NCI-H128 (cell line): ENCODE measurements around the gene NRP1.

Experiments
- DNase-seq: peaks from one replicate; lab custom pipeline; 2025; ENCODE audit not compliant: unreplicated experiment; lab: John Stamatoyannopoulos, UW

The NRP1 gene

GRCh38 chr10:33293531-33294170 lies 40.8 kb downstream of the NRP1 start:
- DNase-seq, result no peak

GRCh38 chr10:33293076-33293475 lies 41.4 kb downstream of the NRP1 start:
- DNase-seq, result no peak

GRCh38 chr10:33291053-33291592 lies 43.3 kb downstream of the NRP1 start:
- no peak for DNase-seq

- DNase-seq, result no peak
Observed at GRCh38 chr10:33290321-33291052, 44.0 kb downstream of the NRP1 start.

- DNase-seq, result no peak
Observed at GRCh38 chr10:33289776-33290175, 44.7 kb downstream of the NRP1 start.

- DNase-seq, result no peak
Observed at GRCh38 chr10:33288127-33288526, 46.3 kb downstream of the NRP1 start.

GRCh38 chr10:33287112-33287511 lies 47.4 kb downstream of the NRP1 start:
- DNase-seq, result no peak

- no peak for DNase-seq
Observed at GRCh38 chr10:33286157-33286934, 48.1 kb downstream of the NRP1 start.

- DNase-seq, result no peak
Observed at GRCh38 chr10:33284945-33285344, 49.5 kb downstream of the NRP1 start.

GRCh38 chr10:33279811-33280602 lies 54.5 kb downstream of the NRP1 start:
- DNase-seq, result no peak

GRCh38 chr10:33279276-33279675 lies 55.2 kb downstream of the NRP1 start:
- no peak for DNase-seq

- no peak for DNase-seq
Observed at GRCh38 chr10:33278198-33278597, 56.3 kb downstream of the NRP1 start.

GRCh38 chr10:33277135-33277536 lies 57.3 kb downstream of the NRP1 start:
- DNase-seq, result no peak

- no peak for DNase-seq
Observed at GRCh38 chr10:33276282-33276923, 58.1 kb downstream of the NRP1 start.

GRCh38 chr10:33274096-33274785 lies 60.2 kb downstream of the NRP1 start:
- DNase-seq, result no peak

- DNase-seq, result peak; percentile 16
Observed at GRCh38 chr10:33273295-33274002, 61.0 kb downstream of the NRP1 start.

- no peak for DNase-seq
Observed at GRCh38 chr10:33272635-33273034, 61.8 kb downstream of the NRP1 start.

GRCh38 chr10:33271969-33272583 lies 62.4 kb downstream of the NRP1 start:
- no peak for DNase-seq

- DNase-seq, result no peak
Observed at GRCh38 chr10:33270971-33271370, 63.5 kb downstream of the NRP1 start.
